ENCODE data around the gene IGF2BP3.
A peak's percentile ranks its signal among the peaks of the same experiment; 100 is the strongest.

IGF2BP3 gene

DNA sequence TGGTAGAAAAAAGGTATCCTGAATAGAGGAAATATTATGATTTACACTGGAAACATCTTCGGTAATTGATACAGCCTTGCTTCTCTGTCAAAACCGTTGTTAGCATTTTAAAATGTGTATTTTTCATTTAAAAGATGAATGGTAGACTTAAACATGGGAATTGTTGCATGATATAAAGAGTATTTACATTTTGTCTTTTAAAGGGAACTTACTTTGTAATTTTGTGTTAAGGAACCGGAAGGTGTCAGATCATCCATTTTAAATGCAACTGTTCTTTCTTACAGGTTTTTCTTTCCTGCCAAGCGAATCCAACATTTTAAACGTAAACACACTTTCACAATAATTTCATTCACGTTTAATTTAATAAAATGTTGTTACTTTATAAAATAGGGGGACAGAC lies 1.8 kb upstream of the IGF2BP3 start:
- DNase-seq (ENCODE audit: low spot score), result no peak

DNA sequence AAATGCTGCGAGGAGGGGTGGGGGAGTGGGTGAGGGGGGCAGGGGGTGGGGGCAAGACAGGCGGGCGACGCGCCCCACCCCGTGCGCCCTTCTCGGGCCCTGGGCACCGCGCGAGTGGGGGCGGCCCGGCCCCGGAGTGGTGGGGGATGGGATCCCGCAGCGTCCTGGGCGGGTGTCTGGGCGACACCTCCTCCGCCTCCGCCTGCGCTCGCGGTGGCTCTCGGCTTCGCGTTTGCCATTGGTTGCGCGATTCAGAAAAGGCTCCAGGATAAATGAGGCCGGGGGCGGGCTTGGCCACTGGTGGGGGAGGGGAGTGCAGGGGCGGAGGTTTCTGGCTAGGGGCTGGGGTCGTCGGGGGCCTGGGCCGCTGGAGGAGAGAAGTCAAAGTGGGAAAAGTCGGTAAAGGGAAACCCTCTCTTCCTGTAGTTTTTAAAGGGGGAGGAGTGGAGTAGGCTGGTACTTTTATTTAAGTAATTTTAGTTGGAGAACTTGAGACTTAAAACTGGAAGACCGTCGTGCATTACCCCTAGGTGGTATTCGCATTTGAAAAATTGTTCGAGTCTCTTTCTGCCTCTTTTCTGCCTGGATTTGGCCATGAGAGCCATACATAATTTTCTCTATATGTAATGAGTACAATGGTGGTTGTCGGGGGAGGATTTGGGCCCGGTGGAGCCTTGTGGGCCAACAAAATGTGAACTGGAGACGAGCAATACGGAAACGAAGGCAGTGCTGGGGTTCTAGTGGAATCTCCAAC lies 992 bp upstream of the IGF2BP3 start:
- no peak for DNase-seq (ENCODE audit: low spot score)

DNA sequence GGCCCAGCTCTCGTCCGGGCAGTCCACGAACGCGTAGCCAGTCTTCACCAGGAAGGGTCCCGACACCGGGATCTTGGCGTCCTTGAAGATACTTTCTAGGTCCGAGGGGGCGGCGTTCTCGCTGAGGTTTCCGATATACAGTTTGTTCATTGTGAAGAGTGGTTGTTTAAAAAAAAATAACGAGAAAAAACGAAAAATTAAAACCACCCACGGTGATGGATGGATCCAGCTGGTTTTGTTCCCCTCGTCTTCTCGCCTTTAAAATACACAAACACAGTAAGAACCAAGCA lies 385 bp downstream of the IGF2BP3 start:
- DNase-seq (ENCODE audit: low spot score), result no peak

GRCh38 chr7:23469150-23469960 lies 936 bp downstream of the IGF2BP3 start:
- DNase-seq (ENCODE audit: low spot score), result no peak

DNA sequence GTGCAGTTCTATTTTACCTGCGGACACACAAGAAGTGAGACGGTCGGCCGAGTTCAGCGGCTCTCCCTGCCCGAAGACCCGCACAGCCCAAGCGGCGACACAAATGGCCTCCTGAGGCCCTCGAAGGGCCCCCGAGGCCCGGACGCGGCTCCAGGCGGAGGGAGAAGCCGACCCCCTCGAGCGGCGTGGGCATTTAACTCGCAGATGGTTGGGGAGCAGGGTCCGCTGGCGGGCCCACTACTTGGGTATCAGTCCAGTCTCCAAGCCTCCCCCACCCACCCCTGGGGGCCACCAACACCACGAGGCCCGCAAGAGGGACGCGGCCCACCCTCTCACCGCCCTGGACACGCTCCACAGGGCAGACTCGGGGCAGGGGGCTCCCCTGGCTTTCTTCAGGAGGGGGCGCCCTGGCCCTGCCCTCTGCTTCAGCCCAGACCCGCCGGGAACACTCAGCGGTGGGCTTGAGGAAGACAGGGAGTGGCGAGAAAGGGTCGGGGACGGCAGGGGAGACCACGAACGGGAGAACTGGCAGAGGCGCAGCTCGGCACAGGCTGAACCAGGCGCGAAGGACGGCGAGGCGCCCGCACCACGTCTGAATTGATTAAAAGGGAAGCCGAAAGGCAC lies 1.7 kb downstream of the IGF2BP3 start:
- no peak for DNase-seq (ENCODE audit: low spot score)

- no peak for DNase-seq (ENCODE audit: low spot score)
Measured at GRCh38 chr7:23467806-23468525, 2.3 kb downstream of the IGF2BP3 start.

DNA sequence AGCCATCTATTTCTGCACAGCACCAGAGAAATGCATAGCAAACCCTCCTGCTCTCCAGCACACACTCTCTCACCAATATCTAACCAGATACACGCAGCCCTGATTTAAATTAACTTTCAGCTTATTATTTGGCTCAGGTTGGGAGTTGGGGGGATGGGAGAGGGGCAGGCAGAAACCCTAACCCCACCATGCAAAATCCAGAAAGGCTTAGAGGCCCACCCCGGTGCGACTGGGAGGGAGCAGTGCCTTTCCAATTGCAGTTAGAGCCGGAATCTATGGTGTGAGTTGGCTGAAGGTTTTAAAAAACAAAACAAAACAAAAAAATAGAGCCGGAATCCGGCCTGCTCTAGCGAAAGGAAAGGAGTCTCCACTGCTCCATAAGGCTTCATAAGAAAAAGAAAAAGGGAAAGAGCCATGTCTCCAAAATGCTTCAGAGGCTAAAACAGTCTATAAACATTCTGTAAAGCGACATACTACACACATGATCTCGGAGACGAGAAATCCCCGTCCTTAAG lies 2.9 kb downstream of the IGF2BP3 start:
- DNase-seq (ENCODE audit: low spot score), result no peak

DNA sequence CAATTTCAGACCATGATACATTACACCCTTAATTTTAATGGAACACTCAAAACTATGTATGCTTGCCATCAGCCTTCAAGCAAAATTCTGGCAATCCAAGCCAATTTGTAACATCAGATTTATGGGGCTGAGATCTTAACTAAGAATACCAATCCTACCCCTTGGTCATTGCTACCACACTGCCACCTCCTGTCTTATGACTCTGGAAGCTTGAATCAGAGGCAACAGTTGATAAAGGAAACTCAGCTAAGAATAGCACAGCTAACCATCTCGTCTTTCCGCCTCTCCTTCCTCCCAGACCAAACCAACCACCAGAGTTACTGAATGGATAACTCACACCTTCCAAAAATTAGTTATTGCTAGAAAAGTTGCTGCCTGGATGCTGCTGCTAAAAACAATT lies 7.4 kb downstream of the IGF2BP3 start:
- DNase-seq (ENCODE audit: low spot score), result peak; percentile 44

GRCh38 chr7:23458044-23458443 lies 12.2 kb downstream of the IGF2BP3 start:
- DNase-seq (ENCODE audit: low spot score), result no peak

GRCh38 chr7:23456093-23456492 lies 14.2 kb downstream of the IGF2BP3 start:
- no peak for DNase-seq (ENCODE audit: low spot score)

DNA sequence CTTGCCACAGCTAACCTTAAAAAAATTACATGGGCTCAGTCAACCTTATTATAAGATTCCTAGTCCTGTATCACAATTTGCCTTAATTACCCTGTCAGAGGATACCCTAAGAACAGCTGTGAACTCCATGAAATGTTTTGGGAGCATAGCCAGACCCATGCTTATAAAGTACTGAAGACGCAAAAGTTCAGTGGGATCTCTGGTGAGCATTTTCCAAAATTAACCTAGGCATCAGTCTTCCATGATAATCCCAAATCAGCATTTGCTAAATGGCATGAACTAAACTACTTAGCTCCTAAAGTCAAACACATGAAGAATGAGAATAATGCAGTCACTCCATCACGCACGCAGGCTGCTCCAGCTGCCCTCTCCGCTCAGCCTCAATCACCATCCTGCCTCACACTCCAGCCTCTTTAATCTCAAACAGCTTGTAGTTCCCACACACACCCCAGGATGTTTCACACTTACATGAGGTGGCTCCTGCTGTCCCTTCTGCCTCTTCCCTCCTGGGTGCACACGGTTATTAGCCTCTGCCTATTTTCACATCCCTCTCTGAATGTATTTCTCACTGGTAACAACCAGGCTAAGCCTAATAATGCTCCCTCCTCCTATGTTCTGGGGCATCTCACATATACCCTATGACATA lies 15.3 kb downstream of the IGF2BP3 start:
- DNase-seq (ENCODE audit: low spot score), result no peak

- DNase-seq (ENCODE audit: low spot score), result no peak
Measured at GRCh38 chr7:23450518-23450917, 19.8 kb downstream of the IGF2BP3 start.

- DNase-seq (ENCODE audit: low spot score), result no peak
Measured at GRCh38 chr7:23449941-23450340, 20.4 kb downstream of the IGF2BP3 start.

GRCh38 chr7:23445326-23445725 lies 25.0 kb downstream of the IGF2BP3 start:
- no peak for DNase-seq (ENCODE audit: low spot score)

- no peak for DNase-seq (ENCODE audit: low spot score)
Measured at GRCh38 chr7:23443974-23444373, 26.3 kb downstream of the IGF2BP3 start.

DNA sequence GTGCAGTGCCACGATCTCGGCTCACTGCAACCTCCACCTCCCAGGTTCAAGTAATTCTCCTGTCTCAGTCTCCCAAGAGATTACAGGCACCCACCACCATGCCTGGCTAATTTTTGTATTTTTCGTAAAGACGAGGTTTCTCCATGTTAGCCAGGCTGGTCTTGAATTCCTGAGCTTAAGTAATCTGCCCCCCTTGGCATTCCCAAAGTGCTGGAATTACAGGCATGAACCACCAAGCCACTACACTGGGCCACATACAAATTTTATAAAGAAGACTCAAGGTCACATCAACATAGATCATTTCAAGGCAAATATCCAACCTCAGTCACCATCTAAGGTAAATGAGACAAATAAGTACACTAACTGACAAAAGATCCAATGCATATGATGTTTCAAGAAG lies 32.1 kb downstream of the IGF2BP3 start:
- DNase-seq (ENCODE audit: low spot score), result no peak

DNA sequence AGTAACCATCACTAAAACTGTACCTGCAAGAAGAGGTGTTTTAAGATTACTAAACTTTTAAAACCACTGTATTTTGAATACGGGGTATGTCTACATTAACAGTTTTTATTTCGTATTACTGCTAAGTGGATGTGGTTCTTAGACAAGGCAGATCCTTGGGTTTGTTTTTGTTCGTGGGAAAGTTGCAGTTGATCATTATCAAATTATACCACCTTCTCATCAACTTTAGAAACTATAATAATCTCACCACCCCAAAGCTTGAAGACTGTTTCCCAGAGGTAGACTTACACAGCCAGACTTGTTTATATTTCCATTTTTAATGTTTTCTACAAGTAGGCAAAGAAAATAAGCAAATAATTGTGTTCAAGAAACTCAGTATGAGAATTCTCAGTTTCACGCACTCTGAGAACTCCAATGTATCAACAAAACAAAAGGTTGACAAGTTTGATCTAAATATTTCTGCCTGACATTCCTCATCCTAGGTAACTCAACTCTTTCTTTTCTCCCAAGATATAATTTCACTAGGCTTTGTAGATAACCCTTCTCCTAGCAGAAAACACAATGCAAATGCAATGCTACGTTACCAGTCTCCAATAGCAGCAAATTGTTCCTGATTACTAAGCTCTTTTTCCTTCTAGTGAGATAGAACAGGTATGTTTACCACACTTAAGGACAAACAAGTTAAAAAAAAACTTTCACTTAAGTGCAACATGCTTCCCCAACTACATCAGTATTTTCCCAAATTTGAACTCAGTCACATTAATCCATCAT lies 36.0 kb downstream of the IGF2BP3 start:
- no peak for DNase-seq (ENCODE audit: low spot score)

DNA sequence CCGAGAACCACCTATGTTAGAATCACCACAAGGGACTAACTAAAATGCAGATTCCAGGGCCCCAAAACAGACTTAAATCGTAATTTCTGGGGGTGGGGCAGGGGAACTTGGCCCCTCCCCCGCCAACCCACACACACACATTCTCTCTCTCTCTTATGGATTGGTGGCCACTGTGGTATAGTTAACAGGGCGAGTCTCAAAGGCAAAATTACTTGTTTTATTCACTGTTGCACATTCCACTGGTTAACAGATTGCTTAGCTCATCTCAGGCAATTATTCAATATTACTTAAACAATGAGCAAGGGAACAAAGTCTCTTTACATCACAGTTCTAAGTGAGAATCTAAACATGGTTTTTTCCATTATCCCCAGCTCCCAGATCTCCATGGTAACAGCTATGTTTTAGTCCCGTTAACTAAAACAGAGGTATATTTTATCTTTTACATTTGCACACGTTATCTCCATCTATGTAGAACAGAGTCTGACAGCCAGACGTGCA lies 38.5 kb downstream of the IGF2BP3 start:
- no peak for DNase-seq (ENCODE audit: low spot score)

GRCh38 chr7:23430893-23431259 lies 39.4 kb downstream of the IGF2BP3 start:
- no peak for DNase-seq (ENCODE audit: low spot score)

- DNase-seq (ENCODE audit: low spot score), result no peak
Measured at GRCh38 chr7:23426876-23427275, 43.4 kb downstream of the IGF2BP3 start.

- DNase-seq (ENCODE audit: low spot score), result no peak
Measured at GRCh38 chr7:23422909-23423308, 47.4 kb downstream of the IGF2BP3 start.

Data from AG08395 (cell line).